SK-N-SH treated with all-trans-retinoic acid at 6 μM for 48 hours (cell line): Measurements from ENCODE around the gene ETFB.

ENCODE experiments used
- ATAC-seq: fragments of 200-7000 bp; cut with Tn5 transposase; 3 replicates; pipeline ENCODE4 v1.9.1; 2020; ENCODE audit warnings: mild to moderate bottlenecking, moderate library complexity
- ARNTL ChIP-seq: fragments of 450-650 bp; formaldehyde crosslinking; IDR thresholded peaks from 2 replicates; pipeline ENCODE4 v1.5.0; 2020; ENCODE audit warnings: low read depth, mild to moderate bottlenecking, moderate library complexity, borderline replicate concordance
- BACH2 ChIP-seq: fragments of 250-450 bp; sonication (Bioruptor Pico); IDR thresholded peaks from 2 replicates; pipeline ENCODE4 v1.9.0; 2021; ENCODE audit warnings: mild to moderate bottlenecking, borderline replicate concordance
- CSDC2 ChIP-seq: fragments of 250-450 bp; sonication (Bioruptor Pico); IDR thresholded peaks from 2 replicates; pipeline ENCODE4 v1.5.0; 2020; ENCODE audit warnings: mild to moderate bottlenecking, moderate library complexity
- CSRNP3 ChIP-seq: fragments of 250-450 bp; sonication (Bioruptor Pico); IDR thresholded peaks from 2 replicates; pipeline ENCODE4 v1.5.1; 2021; ENCODE audit warnings: mild to moderate bottlenecking, moderate library complexity
- ESRRG ChIP-seq: fragments of 250-450 bp; sonication (Bioruptor Pico); IDR thresholded peaks from 2 replicates; pipeline ENCODE4 v1.6.1; 2021; ENCODE audit warnings: mild to moderate bottlenecking
- GLIS3 ChIP-seq: fragments of 250-450 bp; sonication (Bioruptor Pico); IDR thresholded peaks from 2 replicates; pipeline ENCODE4 v1.5.0; 2020; ENCODE audit warnings: mild to moderate bottlenecking, moderate library complexity
- OSR1 ChIP-seq: fragments of 250-450 bp; sonication (Bioruptor Pico); IDR thresholded peaks from 2 replicates; pipeline ENCODE4 v1.8.0; 2022; ENCODE audit warnings: moderate library complexity, mild to moderate bottlenecking, inconsistent platforms
- POU6F1 ChIP-seq: fragments of 250-450 bp; sonication (Bioruptor Pico); IDR thresholded peaks from 2 replicates; pipeline ENCODE4 v1.8.0; 2021; ENCODE audit warnings: low read depth, mild to moderate bottlenecking, moderate library complexity, borderline replicate concordance
- PPARA ChIP-seq: fragments of 250-450 bp; sonication (Bioruptor Pico); IDR thresholded peaks from 2 replicates; pipeline ENCODE4 v1.5.0; 2020; ENCODE audit warnings: mild to moderate bottlenecking, borderline replicate concordance
- RARB ChIP-seq: fragments of 250-450 bp; sonication (Bioruptor Pico); IDR thresholded peaks from 2 replicates; pipeline ENCODE4 v1.8.0; 2021; ENCODE audit warnings: mild to moderate bottlenecking, moderate library complexity
- SNAI2 ChIP-seq: fragments of 250-450 bp; sonication (Bioruptor Pico); IDR thresholded peaks from 2 replicates; pipeline ENCODE4 v1.5.0; 2020; ENCODE audit warnings: mild to moderate bottlenecking, moderate library complexity
- TCF4 ChIP-seq: fragments of 250-450 bp; sonication (Bioruptor Pico); IDR thresholded peaks from 2 replicates; pipeline ENCODE4 v1.8.0; 2021; ENCODE audit warnings: mild to moderate bottlenecking, moderate library complexity, borderline replicate concordance
- TOX ChIP-seq: fragments of 250-450 bp; sonication (Bioruptor Pico); IDR thresholded peaks from 2 replicates; pipeline ENCODE4 v1.8.0; 2021; ENCODE audit warnings: mild to moderate bottlenecking, moderate library complexity, borderline replicate concordance
- ZC3H10 ChIP-seq: fragments of 250-450 bp; sonication (Bioruptor Pico); IDR thresholded peaks from 2 replicates; pipeline ENCODE4 v1.5.1; 2021; ENCODE audit warnings: mild to moderate bottlenecking, moderate library complexity
- ZNF565 ChIP-seq: fragments of 450-650 bp; formaldehyde crosslinking; conservative IDR thresholded peaks from 2 replicates; pipeline ENCODE4 v1.5.0; 2020; ENCODE audit warnings: low read depth, mild to moderate bottlenecking, moderate library complexity
- ZNF70 ChIP-seq: fragments of 450-650 bp; formaldehyde crosslinking; IDR thresholded peaks from 2 replicates; pipeline ENCODE4 v1.5.0; 2020; ENCODE audit warnings: mild to moderate bottlenecking, moderate library complexity
- ZNF8 ChIP-seq: fragments of 450-650 bp; formaldehyde crosslinking; IDR thresholded peaks from 2 replicates; pipeline ENCODE4 v1.5.0; 2020; ENCODE audit warnings: mild to moderate bottlenecking, moderate library complexity
- TF ChIP-seq, protein P1 (sequence below): fragments of 250-450 bp; sonication (Bioruptor Pico); IDR thresholded peaks from 2 replicates; pipeline ENCODE4 v1.5.1; 2020; ENCODE audit warnings: low read depth, mild to moderate bottlenecking, moderate library complexity
- TF ChIP-seq, protein P2 (sequence below): fragments of 250-450 bp; sonication (Bioruptor Pico); IDR thresholded peaks from 2 replicates; pipeline ENCODE4 v1.8.0; 2020; ENCODE audit warnings: mild to moderate bottlenecking, moderate library complexity, borderline replicate concordance

ETFB gene

GRCh38 chr19:51372649-51373504, 6.7 kb upstream of the ETFB start, which contains the start of gene NKG7:
TSS of gene NKG7 (minus strand) at chr19:51372654. CDS start at chr19:51372535, 119 bp downstream.
- no peak for ATAC-seq
- TF ChIP-seq PPARA (CRISPR knock-in tag) = no peak
- TF ChIP-seq, all 23 proteins: peak for 0

DNA sequence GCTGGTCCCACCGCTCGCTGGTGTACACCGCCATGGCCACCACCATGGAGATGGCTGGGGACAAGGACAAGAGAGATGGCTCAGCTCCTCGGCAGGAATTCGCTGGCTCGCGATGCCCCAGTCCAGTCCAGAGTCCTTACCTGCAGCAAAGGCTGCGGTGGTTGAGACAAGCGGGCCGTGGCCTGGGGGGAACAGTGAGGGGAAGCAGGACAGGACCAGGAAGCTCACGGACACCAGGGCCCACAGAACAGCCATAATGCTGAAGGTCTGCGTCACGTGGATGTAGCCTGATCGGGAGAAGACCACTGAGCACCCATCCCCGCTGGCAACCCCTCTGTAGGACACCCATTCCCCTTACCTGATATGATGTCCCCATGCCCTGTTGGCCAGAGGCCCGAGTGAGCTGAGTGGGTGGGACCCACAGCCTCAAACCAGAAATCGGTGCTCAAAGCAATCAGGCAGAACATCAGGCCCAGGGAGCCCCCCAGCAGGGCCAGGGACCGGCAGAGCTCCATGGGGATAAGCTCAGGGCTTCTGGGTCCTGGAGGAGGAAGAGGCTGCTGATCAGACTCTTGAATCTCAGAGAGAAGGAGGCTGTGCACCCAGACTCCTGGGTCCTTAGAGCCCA, 5.9 kb upstream of the ETFB start:
- TF ChIP-seq CSDC2 = no peak
- TF ChIP-seq, protein P1, sequence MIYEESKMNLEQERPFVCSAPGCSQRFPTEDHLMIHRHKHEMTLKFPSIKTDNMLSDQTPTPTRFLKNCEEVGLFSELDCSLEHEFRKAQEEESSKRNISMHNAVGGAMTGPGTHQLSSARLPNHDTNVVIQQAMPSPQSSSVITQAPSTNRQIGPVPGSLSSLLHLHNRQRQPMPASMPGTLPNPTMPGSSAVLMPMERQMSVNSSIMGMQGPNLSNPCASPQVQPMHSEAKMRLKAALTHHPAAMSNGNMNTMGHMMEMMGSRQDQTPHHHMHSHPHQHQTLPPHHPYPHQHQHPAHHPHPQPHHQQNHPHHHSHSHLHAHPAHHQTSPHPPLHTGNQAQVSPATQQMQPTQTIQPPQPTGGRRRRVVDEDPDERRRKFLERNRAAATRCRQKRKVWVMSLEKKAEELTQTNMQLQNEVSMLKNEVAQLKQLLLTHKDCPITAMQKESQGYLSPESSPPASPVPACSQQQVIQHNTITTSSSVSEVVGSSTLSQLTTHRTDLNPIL (CRISPR knock-in tag) = no peak
- TF ChIP-seq GLIS3 = no peak
- TF ChIP-seq ESRRG = no peak
- no peak for TF ChIP-seq ZNF8 (CRISPR knock-in tag)
- no peak for TF ChIP-seq POU6F1
- no peak for TF ChIP-seq OSR1
- TF ChIP-seq, protein P2, sequence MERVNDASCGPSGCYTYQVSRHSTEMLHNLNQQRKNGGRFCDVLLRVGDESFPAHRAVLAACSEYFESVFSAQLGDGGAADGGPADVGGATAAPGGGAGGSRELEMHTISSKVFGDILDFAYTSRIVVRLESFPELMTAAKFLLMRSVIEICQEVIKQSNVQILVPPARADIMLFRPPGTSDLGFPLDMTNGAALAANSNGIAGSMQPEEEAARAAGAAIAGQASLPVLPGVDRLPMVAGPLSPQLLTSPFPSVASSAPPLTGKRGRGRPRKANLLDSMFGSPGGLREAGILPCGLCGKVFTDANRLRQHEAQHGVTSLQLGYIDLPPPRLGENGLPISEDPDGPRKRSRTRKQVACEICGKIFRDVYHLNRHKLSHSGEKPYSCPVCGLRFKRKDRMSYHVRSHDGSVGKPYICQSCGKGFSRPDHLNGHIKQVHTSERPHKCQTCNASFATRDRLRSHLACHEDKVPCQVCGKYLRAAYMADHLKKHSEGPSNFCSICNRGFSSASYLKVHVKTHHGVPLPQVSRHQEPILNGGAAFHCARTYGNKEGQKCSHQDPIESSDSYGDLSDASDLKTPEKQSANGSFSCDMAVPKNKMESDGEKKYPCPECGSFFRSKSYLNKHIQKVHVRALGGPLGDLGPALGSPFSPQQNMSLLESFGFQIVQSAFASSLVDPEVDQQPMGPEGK (CRISPR knock-in tag) = no peak
- no peak for TF ChIP-seq SNAI2 (CRISPR knock-in tag)
- no peak for TF ChIP-seq CSRNP3 (CRISPR knock-in tag)
- TF ChIP-seq BACH2 = no peak
- TF ChIP-seq TCF4 (CRISPR knock-in tag) = no peak
- TF ChIP-seq ARNTL (CRISPR knock-in tag) = no peak
- TF ChIP-seq ZNF70 (CRISPR knock-in tag) = no peak
- TF ChIP-seq ZC3H10 = no peak
- no peak for ATAC-seq

DNA sequence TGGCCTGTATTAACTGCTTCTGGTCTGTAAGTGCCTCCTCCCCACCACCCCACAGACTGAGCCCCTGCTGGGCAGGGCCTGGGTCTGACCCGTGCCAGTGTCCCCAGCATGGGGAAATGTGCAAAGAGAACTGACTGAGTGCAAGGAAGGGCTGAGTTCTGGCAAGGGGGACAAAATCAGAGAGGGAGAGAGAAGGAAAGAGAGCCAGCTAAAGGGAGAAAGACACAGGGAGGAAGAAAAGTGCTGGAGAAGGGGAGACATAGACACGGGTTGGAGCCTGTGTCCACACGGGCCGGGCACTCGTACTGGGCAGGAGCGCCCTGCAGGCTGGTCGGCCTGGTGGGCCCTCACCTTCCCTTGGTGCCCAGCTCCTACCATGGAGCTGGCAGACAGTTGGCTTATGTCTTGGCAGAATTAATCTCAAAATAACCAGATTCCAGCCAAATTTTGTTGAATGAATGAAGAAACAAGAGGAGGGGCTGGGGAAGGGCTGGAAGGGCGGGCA, 5.0 kb upstream of the ETFB start:
- ATAC-seq = no peak
- no peak for TF ChIP-seq ZNF565
- TF ChIP-seq, protein P2 (CRISPR knock-in tag) = no peak
- no peak for TF ChIP-seq CSRNP3 (CRISPR knock-in tag)
- no peak for TF ChIP-seq POU6F1
- no peak for TF ChIP-seq RARB (CRISPR knock-in tag)
- no peak for TF ChIP-seq SNAI2 (CRISPR knock-in tag)
- no peak for TF ChIP-seq TOX (CRISPR knock-in tag)
- no peak for TF ChIP-seq ZNF8 (CRISPR knock-in tag)
- no peak for TF ChIP-seq GLIS3
- no peak for TF ChIP-seq TCF4 (CRISPR knock-in tag)
- TF ChIP-seq, protein P1 (CRISPR knock-in tag) = no peak
